PC-9 (cell line): ENCODE results near the gene CNPPD1. TPM values are rescaled to one million over a fixed set of nuclear protein-coding genes. Genes with fewer than 3 reads are reported as not detected.

Experiments
- BruUV-seq: library from RNA; stranded (reverse); fragments of 400-500 nt; replicated peaks from 2 replicates; lab custom pipeline; 2021; lab: Mats Ljungman, UMichigan
- CTCF ChIA-PET: fragments of 300-600 bp; sonication (Branson Sonifier 250); formaldehyde crosslinking; loops from one replicate; lab custom pipeline; 2022; ENCODE audit warnings: antibody characterized with exemption; lab: Charles Lee
- POLR2A ChIA-PET: fragments of 300-600 bp; sonication (Branson Sonifier 250); formaldehyde crosslinking; loops from one replicate; lab custom pipeline; 2022; ENCODE audit warnings: antibody characterized with exemption; ENCODE audit not compliant: unreplicated experiment; lab: Charles Lee
- DNase-seq, 2 experiments: peaks; one replicate each; pipeline versions ENCODE4 v3.0.0 to v3.0.0-alpha.2; 2015 to 2022; ENCODE audit warnings: mixed read lengths in 1 of 2
- H2AFZ ChIP-seq: fragments of 200-600 bp; sonication (generic); 2 replicates; pipeline ENCODE4 v1.8.1; 2017; ENCODE audit warnings: antibody characterized with exemption
- H3F3A ChIP-seq: fragments of 200-600 bp; sonication (generic); 2 replicates; pipeline ENCODE4 v1.8.1; 2017; ENCODE audit warnings: antibody characterized with exemption, mild to moderate bottlenecking, low read depth; ENCODE audit not compliant: insufficient read depth
- H3K27ac ChIP-seq: fragments of 200-600 bp; sonication (generic); 2 replicates; pipeline ENCODE4 v1.6.1; 2016; ENCODE audit warnings: mixed run types
- H3K27me3 ChIP-seq: fragments of 200-600 bp; sonication (generic); 2 replicates; pipeline ENCODE4 v1.6.1; 2016; ENCODE audit warnings: low read depth, mixed run types; ENCODE audit not compliant: insufficient read depth
- H3K36me3 ChIP-seq: fragments of 200-600 bp; sonication (generic); 2 replicates; pipeline ENCODE4 v1.6.1; 2016; ENCODE audit warnings: low read depth, mixed run types
- H3K4me1 ChIP-seq: fragments of 200-600 bp; sonication (generic); replicated peaks from 2 replicates; pipeline ENCODE4 v1.6.1; 2016; ENCODE audit warnings: mixed run types; ENCODE audit not compliant: insufficient read depth
- H3K4me2 ChIP-seq: fragments of 200-600 bp; sonication (generic); 2 replicates; pipeline ENCODE4 v1.6.1; 2017; ENCODE audit warnings: mixed run types
- H3K4me3 ChIP-seq: fragments of 200-600 bp; sonication (generic); 2 replicates; pipeline ENCODE4 v1.6.1; 2016; ENCODE audit warnings: mixed run types
- H3K79me2 ChIP-seq: fragments of 200-600 bp; sonication (generic); 2 replicates; pipeline ENCODE4 v1.6.1; 2017; ENCODE audit warnings: low read depth, mixed run types
- H3K9me2 ChIP-seq: fragments of 200-600 bp; sonication (generic); 2 replicates; pipeline ENCODE4 v1.8.1; 2017; ENCODE audit warnings: mild to moderate bottlenecking; ENCODE audit not compliant: insufficient read depth
- H3K9me3 ChIP-seq: fragments of 200-600 bp; sonication (generic); 2 replicates; pipeline ENCODE4 v1.8.1; 2016; ENCODE audit warnings: low read depth; ENCODE audit not compliant: insufficient read depth
- H4K20me1 ChIP-seq: fragments of 200-600 bp; sonication (generic); 2 replicates; pipeline ENCODE4 v1.8.1; 2017; ENCODE audit not compliant: insufficient read depth
- CTCF ChIP-seq: fragments of 200-600 bp; sonication (generic); conservative IDR thresholded peaks from 2 replicates; pipeline ENCODE4 v1.6.1; 2017; ENCODE audit warnings: mixed run types, antibody characterized with exemption, mild to moderate bottlenecking, moderate library complexity
- EZH2 ChIP-seq: fragments of 200-600 bp; sonication (generic); IDR thresholded peaks from 2 replicates; pipeline ENCODE4 v1.8.0; 2017; ENCODE audit warnings: antibody characterized with exemption, low read depth
- intact Hi-C: fragments of 100-400 bp; cut with micrococcal nuclease; formaldehyde crosslinking; loops from one replicate; pipeline ENCODE4 v1.10.0; 2022; ENCODE audit not compliant: unreplicated experiment
- total RNA-seq: library from RNA; stranded (reverse); gene quantifications from 2 replicates; pipeline ENCODE4 v1.2.3, GENCODE V29; 2021

The CNPPD1 gene
- total RNA-seq, 1 experiment from 2014 or later: 37.1 TPM

GRCh38 chr2:219168526-219168925, 8.2 kb downstream of the CNPPD1 start:
- Histone ChIP-seq H3K9me3 (no peaks in the 10 kb centered on the region), H3K79me2 (no peaks in the 10 kb centered on the region), H3F3A (peaks cover 16% of the 10 kb centered on the region; the same call in 1 of the 2 replicates), H2AFZ (no peak overlapping the region), H3K9me2 (no peaks in the 10 kb centered on the region), H3K4me2 (no peak overlapping the region), H3K4me1 (no peaks in the 10 kb centered on the region), H3K4me3 (no peak overlapping the region), H4K20me1 (no peaks in the 10 kb centered on the region), H3K27me3 (no peaks in the 10 kb centered on the region), H3K27ac (no peak overlapping the region), H3K36me3 (0 out of 2 replicates have a peak, but pooled peaks cover 4% of the 10 kb centered on the region)
- ChIA-PET CTCF (no interaction called here), POLR2A (no interaction called here)
- intact Hi-C loops: no loop called here
- no TSS peak for BruUV-seq
- no peak for TF ChIP-seq EZH2
- TF ChIP-seq CTCF: no peak
- no peak for DNase-seq

- TF ChIP-seq CTCF: no peak
- TF ChIP-seq EZH2: no peak
- DNase-seq: no peak
- no peaks in the 10 kb centered on the region for H3K4me1 ChIP-seq
- BruUV-seq: no TSS peak
- H3F3A ChIP-seq: peaks cover 16% of the 10 kb centered on the region; the same call in 1 of the 2 replicates
- no peaks in the 10 kb centered on the region for H3K27me3 ChIP-seq
- no peaks in the 10 kb centered on the region for H3K9me3 ChIP-seq
- ChIA-PET POLR2A (no interaction called here), CTCF (interaction anchor here (0.6 kb wide), 1 partner anchor 165 kb away, joined by 9 read pairs; no protein-coding TSS in a partner anchor)
- H3K4me2 ChIP-seq: no peak overlapping the region
- H3K79me2 ChIP-seq: no peaks in the 10 kb centered on the region
- no peaks in the 10 kb centered on the region for H3K9me2 ChIP-seq
- H2AFZ ChIP-seq: no peak overlapping the region
- intact Hi-C loops: no loop called here
- 0 out of 2 replicates have a peak, but pooled peaks cover 4% of the 10 kb centered on the region for H3K36me3 ChIP-seq
- H4K20me1 ChIP-seq: no peaks in the 10 kb centered on the region
- H3K27ac ChIP-seq: no peak overlapping the region
- H3K4me3 ChIP-seq: no peak overlapping the region
Measured at GRCh38 chr2:219167997-219168396, 8.7 kb downstream of the CNPPD1 start.

- H3K9me3 ChIP-seq: no peaks in the 10 kb centered on the region
- no peaks in the 10 kb centered on the region for H3K27me3 ChIP-seq
- no peaks in the 10 kb centered on the region for H3F3A ChIP-seq
- intact Hi-C loops: no loop called here
- H3K9me2 ChIP-seq: no peaks in the 10 kb centered on the region
- 0 out of 2 replicates have a peak, but pooled peaks cover 8% of the 10 kb centered on the region for H3K4me1 ChIP-seq
- no peaks in the 10 kb centered on the region for H4K20me1 ChIP-seq
- no peak overlapping the region for H3K4me3 ChIP-seq
- CTCF ChIA-PET: no interaction called here
- no peak overlapping the region for H3K27ac ChIP-seq
- no peak overlapping the region for H3K4me2 ChIP-seq
- H3K79me2 ChIP-seq: no peaks in the 10 kb centered on the region
- BruUV-seq: no TSS peak
- POLR2A ChIA-PET: no interaction called here
- DNase-seq: no peak
- no peak for TF ChIP-seq CTCF
- TF ChIP-seq EZH2: no peak
- H3K36me3 ChIP-seq: no peaks in the 10 kb centered on the region
- H2AFZ ChIP-seq: no peak overlapping the region
Measured at GRCh38 chr2:219165058-219165911, 11.4 kb downstream of the CNPPD1 start.
